GM21367 (cell line): ENCODE results near the gene MT2A.

Experiments used
- ATAC-seq: cut with Tn5 transposase; IDR thresholded peaks from one replicate; pipeline ENCODE4 v1.9.1; 2021; ENCODE audit not compliant: unreplicated experiment

The MT2A gene

DNA sequence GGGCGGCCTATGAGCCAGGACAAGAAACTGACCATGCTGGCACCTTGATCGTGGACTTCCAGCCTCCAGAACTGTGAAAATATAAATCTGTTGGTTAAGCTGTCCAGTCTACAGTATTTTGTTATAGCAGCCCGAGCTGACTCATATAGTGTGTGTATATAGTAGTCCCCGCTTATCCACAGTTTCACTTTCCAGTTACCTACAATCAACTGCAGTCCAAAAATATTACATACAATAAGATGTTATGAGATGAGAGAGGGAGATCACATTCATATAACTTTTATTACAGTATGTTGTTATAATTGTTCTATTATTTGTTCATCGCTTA is 14.1 kb upstream of the MT2A start:
- no peak for ATAC-seq

DNA sequence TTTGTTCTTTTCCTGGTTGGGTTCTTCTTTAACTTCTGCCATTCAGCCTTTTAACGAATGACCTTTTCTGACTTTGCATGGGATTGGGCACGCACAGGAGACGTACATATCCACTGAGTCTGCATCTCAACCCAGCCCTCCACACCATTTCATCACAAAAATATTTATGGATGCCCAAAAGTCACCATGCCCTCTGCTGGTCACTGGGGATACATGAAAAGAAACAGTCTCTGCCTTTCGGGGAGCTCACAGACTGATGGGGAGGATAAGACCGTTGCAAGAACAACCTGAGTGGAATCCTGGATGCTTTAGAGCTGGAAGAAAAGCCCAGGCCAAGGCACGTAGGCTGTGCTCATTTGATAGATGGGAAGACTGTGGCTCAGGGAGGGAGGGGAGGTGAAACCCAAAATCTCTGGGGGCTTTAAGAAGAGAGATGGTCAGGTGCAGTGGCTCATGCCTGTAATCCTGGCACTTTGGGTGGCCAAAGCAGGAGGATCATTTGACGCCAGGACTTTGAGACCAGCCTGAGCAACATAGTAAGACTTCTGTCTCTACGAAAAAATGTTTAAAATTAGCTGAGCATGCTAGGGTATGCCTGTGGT is 7.9 kb upstream of the MT2A start:
- ATAC-seq: no peak

GRCh38 chr16:56601325-56601724 is 7.1 kb upstream of the MT2A start:
- ATAC-seq: no peak

DNA sequence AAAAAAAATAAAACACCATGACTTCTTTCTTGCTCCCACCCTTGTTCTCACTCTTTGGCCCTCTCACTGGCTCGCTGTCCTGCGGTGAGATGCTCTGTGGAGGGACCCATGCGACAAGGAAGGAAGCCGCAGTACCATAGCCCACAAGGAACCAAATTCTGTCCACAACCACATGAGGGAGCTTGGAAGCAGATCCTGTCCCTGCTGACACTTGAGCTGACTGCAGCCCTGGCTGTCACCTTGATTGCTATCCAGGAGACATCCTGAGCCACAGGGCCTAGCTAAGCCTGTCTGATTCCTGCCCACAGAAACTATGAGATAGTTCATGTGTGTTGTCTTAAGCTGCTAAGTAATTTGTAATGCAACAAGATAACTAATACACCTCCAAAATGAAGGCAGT is 4.8 kb upstream of the MT2A start:
- ATAC-seq: no peak

- no peak for ATAC-seq
Observed at GRCh38 chr16:56604966-56605365, 3.4 kb upstream of the MT2A start.

- no peak for ATAC-seq
Observed at GRCh38 chr16:56605475-56605874, 2.9 kb upstream of the MT2A start.

- ATAC-seq: no peak
Observed at GRCh38 chr16:56606071-56606475, 2.3 kb upstream of the MT2A start.

DNA sequence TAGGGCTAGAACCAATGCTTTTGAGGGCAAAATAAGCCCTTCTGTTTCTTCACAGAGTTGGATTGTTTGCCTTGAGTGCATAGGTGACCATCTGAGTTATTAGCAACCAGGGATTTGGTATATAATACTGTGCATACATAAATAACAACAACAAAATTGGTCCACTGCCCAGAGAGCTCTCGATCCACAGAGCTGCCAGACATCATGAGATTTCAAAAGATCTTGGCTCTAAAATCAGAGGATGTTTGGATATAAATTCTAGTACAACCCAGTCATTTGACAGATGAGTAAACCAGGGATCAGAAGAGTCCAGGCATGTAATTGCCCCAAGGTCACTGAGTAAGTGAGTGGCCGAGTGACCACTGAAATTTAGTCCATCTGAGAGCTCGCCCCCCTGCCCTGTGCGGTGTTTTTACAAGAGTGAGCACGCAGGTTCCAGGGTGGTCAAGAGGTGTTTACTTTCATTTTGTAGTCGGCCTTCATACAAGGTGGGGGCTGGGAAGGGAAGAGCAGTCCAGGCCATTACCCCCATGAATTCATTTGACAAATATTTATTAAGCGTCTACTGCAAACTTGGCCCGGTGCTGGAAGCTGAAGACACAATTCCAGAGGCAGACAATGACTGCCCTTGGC is 1.8 kb upstream of the MT2A start:
- no peak for ATAC-seq

DNA sequence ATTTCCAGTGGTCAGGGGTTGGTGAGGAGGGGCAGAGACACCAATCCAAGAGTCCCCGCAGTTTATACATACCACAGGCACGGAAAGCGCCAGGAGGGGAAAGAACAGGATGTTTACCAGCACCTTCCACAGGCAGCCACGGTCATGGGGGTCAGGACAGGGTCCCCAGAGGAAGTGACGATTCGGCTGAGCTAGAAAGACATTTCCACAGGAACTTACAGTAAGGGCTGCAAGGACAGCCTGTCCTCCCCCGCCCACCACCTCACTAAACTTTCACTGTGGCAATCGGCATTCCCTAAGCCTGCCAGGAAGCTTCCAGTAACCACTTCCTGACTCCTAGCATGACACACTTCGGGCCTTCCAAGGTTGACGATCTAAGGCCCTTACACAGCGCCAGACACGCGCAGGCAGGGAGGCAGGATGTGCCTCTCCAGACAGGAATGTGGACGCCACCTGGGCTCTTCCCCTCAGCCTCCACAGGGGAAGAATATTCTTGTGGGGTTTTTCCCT is 1.2 kb upstream of the MT2A start:
- ATAC-seq: no peak

DNA sequence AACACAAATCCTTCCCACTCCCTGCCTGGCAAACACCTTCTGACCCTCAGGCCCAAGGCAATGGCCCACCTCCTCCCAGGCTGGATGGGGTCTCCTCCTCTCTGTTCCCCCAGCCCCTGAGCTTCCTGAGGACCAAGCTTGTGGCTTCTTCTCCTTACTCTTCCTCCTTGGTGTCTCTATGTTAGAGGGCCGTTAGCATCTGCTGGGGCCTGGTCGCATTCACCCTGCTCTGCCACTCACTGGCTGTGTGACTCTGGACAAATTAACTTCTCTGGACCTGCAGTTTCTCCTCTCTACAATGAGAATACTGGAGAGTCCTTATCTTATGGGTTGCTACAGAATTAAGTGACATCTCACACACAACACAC is 725 bp upstream of the MT2A start:
- ATAC-seq: no peak

GRCh38 chr16:56608876-56609462 is 585 bp downstream of the MT2A start:
- no peak for ATAC-seq

DNA sequence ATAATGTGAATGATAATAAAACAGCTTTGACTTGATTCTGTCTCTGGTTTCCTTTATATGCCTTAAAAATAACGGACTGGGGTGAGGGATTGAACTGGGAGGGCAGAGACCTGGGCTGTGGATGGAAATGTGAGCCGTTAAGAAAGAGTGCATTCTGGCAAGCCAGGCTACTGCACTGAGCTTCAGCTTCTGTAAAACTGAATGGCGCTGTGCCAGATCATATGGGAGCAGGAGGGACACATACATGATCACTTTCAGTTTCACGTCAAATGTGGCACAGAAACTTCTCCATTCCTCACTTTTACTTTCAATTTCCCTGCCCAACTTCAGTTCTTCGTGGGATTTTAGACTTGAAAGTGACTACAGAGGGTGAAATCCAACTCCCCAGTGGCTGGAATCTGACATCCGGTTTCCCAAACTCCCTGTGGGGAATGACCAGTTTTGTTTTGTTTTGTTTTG is 1.1 kb downstream of the MT2A start:
- peak; percentile 40 for ATAC-seq

- ATAC-seq: no peak
Observed at GRCh38 chr16:56610017-56610608, 1.7 kb downstream of the MT2A start.

DNA sequence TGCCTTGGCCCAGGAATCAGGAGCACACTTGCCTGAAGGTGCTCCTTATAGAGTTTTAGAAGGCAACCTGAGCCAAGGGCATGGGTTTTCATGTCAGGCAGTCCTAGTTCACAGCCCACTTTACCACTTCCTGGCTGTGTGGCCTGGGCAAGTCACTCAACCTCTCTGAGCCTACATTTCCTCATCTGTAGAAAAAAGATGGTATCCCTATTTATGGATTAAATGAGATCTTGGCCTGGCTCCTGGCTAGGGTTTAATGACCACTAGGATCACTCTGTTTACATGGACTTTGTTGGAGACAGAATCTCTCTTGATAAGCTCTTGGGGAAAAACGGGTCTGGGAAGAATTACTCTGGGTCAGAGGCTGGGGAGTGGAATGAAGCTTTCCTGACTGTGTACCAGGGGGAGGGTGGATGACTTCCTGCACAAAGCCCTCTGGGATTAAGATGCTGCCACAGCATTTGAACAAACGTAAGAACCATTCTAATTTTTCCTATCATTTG is 2.3 kb downstream of the MT2A start:
- no peak for ATAC-seq

- no peak for ATAC-seq
Observed at GRCh38 chr16:56611281-56611833, 3.0 kb downstream of the MT2A start.

GRCh38 chr16:56613706-56614105 is 5.3 kb downstream of the MT2A start:
- no peak for ATAC-seq

- ATAC-seq: no peak
Observed at GRCh38 chr16:56614549-56614991, 6.2 kb downstream of the MT2A start.

DNA sequence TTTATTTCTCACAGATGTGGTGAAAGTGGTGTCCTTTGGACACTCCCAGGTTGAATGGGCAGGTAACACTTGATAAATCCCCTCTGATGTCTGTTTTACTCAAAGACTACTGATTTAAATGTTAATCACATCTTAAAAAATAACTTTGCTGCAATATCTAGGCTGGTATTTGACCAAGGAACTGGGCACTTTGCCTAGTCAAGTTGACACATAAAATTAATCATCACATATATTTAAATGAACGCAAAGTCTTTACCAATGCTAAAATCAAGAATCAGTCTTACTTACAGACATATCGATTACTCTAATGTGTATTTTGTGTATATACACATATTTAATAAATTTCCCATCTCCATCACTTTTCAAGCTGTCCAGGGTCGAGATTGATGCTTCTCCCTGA is 7.0 kb downstream of the MT2A start:
- ATAC-seq: no peak

- no peak for ATAC-seq
Observed at GRCh38 chr16:56616608-56617211, 8.3 kb downstream of the MT2A start.

- ATAC-seq: no peak
Observed at GRCh38 chr16:56617212-56618085, 9.1 kb downstream of the MT2A start.
